ENCODE data around the gene CPED1. TPM values are rescaled to one million over a fixed set of nuclear protein-coding genes. Genes with fewer than 3 reads are reported as not detected.

CPED1 gene
- total RNA-seq, 1 experiment from 2014 or later = 0.13 TPM

GRCh38 chr7:121103086-121103485 is 114.6 kb downstream of the CPED1 start:
- Histone ChIP-seq H4K8ac (replicated peaks; ENCODE audit: insufficient read length, low read depth, low read length) (no peak overlapping the region), H3K9ac (ENCODE audit: extremely low read depth, insufficient read length, low read length) (no peak overlapping the region), H3K27me3 (ENCODE audit: insufficient read depth, low read length) (no peaks in the 10 kb centered on the region), H3K27ac (ENCODE audit: insufficient read length, low read depth, low read length) (no peak overlapping the region), H2AK5ac (ENCODE audit: insufficient read length, low read length) (no peak overlapping the region), H3K23me2 (ENCODE audit: insufficient read length, low read depth, low read length, poor library complexity, severe bottlenecking) (no peaks in the 10 kb centered on the region), H2BK20ac (ENCODE audit: low read depth, low read length, poor library complexity, severe bottlenecking) (no peak overlapping the region), H3K79me2 (ENCODE audit: insufficient read depth, low read length) (no peaks in the 10 kb centered on the region), H4K20me1 (ENCODE audit: control insufficient read depth, insufficient read depth, insufficient read length) (no peaks in the 10 kb centered on the region), H3K23ac (ENCODE audit: insufficient read length, low read depth, low read length) (no peak overlapping the region), H3K79me1 (ENCODE audit: insufficient read depth, low read depth, low read length, poor library complexity, severe bottlenecking) (no peaks in the 10 kb centered on the region), H3K4me1 (ENCODE audit: insufficient read depth, low read length) (peaks cover 4% of the 10 kb centered on the region; the same call in 1 of the 2 replicates), H4K5ac (ENCODE audit: insufficient read length, low read depth, low read length) (no peak overlapping the region), H4K91ac (ENCODE audit: insufficient read length, low read depth, low read length) (no peak overlapping the region), H2BK120ac (ENCODE audit: low read depth, low read length, poor library complexity, severe bottlenecking) (no peak overlapping the region), H3T11ph (ENCODE audit: low read length) (no peak overlapping the region), H3K4me2 (ENCODE audit: insufficient read depth, insufficient read length, low read length) (no peak overlapping the region), H3K18ac (ENCODE audit: insufficient read length, low read depth, low read length) (no peak overlapping the region), H3K4ac (ENCODE audit: low read depth, low read length) (no peak overlapping the region), H2BK5ac (ENCODE audit: insufficient read length, low read length) (no peak overlapping the region), H2BK15ac (ENCODE audit: low read depth, low read length) (no peak overlapping the region), H2BK12ac (ENCODE audit: insufficient read length, low read depth, low read length) (no peak overlapping the region), H3K56ac (ENCODE audit: insufficient read length, low read depth, low read length) (no peak overlapping the region), H2AFZ (ENCODE audit: low read length) (no peak overlapping the region), H3K14ac (ENCODE audit: insufficient read depth, low read length) (no peak overlapping the region), H3K9me3 (ENCODE audit: control insufficient read depth, low read depth, low read length) (no peaks in the 10 kb centered on the region)
- Mint-ChIP-seq H3K27me3 (ENCODE audit: low read depth) (no peaks in the 10 kb centered on the region), H3K27ac (no peak overlapping the region; a peak in 1 of 7 replicates), H3K4me3 (no peak overlapping the region), H3K4me1 (peaks cover 24 to 26% of the 10 kb centered on the region in 2 experiments), H3K36me3 (ENCODE audit: insufficient read depth in 1 of 3, low read depth in 3 of 3) (no peaks in the 10 kb centered on the region), H3K9me3 (no peaks in the 10 kb centered on the region)
- DNase-seq = no peak
- no CpG with 5 or more reads among the region's 2 CpGs for WGBS (ENCODE audit: extremely low coverage, insufficient read length, low lambda C conversion rate)
- TF ChIP-seq CTCF (conservative IDR thresholded peaks at IDR 0.05) = no peak

Data from H9 (cell line).